Esophagus muscularis mucosa (tissue), 4 donors: ENCODE results near the gene SLAMF9. TPM values are rescaled to one million over a fixed set of nuclear protein-coding genes. Genes with fewer than 3 reads are reported as not detected.

Experiments used
- DNase-seq: peaks from one replicate; pipeline ENCODE4 v3.0.0-alpha.2; 2017; ENCODE audit errors: extremely low spot score
- H3K27ac ChIP-seq, 4 donors: fragments of 200-600 bp; sonication (generic); replicated peaks in 1 of 4; 1 replicate in 3 of 4; 2 replicates in 1 of 4; pipeline ENCODE4 v1.5.1; 2016 to 2019; ENCODE audit warnings: mild to moderate bottlenecking in 1 of 4
- H3K27me3 ChIP-seq, 4 donors: fragments of 200-600 bp; sonication (generic); one replicate each; pipeline versions ENCODE4 v1.5.1 to v1.6.0; 2016 to 2019
- H3K36me3 ChIP-seq, 4 donors: fragments of 200-600 bp; sonication (generic); one replicate each; pipeline ENCODE4 v1.5.1; 2016 to 2019
- H3K4me1 ChIP-seq, 4 donors: fragments of 200-600 bp; sonication (generic); one replicate each; pipeline ENCODE4 v1.5.1; 2016 to 2019
- H3K4me3 ChIP-seq, 4 donors: fragments of 200-600 bp; sonication (generic); 1 replicate in 2 of 4; 2 replicates in 2 of 4; pipeline ENCODE4 v1.5.1; 2016 to 2019; ENCODE audit warnings: mild to moderate bottlenecking in 4 of 4, moderate library complexity in 1 of 4
- H3K9me3 ChIP-seq, 4 donors: fragments of 200-600 bp; sonication (generic); 1 replicate in 3 of 4; 2 replicates in 1 of 4; pipeline ENCODE4 v1.5.1; 2016 to 2019
- CTCF ChIP-seq, 3 experiments: fragments of 200-600 bp in 2 of 3; fragments of 450-650 bp in 1 of 3; sonication (generic) in 2 of 3; IDR thresholded peaks; one replicate each; pipeline ENCODE4 v1.5.1; 2017 to 2019; ENCODE audit warnings: antibody characterized with exemption in 3 of 3, mild to moderate bottlenecking in 2 of 3, moderate library complexity in 1 of 3
- EP300 ChIP-seq: sonication (generic); formaldehyde crosslinking; IDR thresholded peaks from one replicate; pipeline ENCODE4 v1.6.1; 2017; ENCODE audit warnings: antibody characterized with exemption
- POLR2A ChIP-seq: fragments of 450-650 bp; IDR thresholded peaks from one replicate; pipeline ENCODE4 v1.6.1; 2017; ENCODE audit warnings: antibody characterized with exemption, moderate library complexity, mild to moderate bottlenecking, low read depth
- POLR2AphosphoS5 ChIP-seq, 2 donors: sonication (generic); formaldehyde crosslinking; IDR thresholded peaks; one replicate each; pipeline ENCODE4 v1.6.1; 2017; ENCODE audit warnings: antibody characterized with exemption in 2 of 2
- WGBS: methylation state at CpG from one replicate; pipeline ENCODE4 v1.1.5; 2018; 5-methylcytosine and 5-hydroxymethylcytosine counted together
- intact Hi-C: fragments of 100-400 bp; cut with DNase I; formaldehyde crosslinking; loops from one replicate; pipeline ENCODE4 v1.15.1; 2023
- total RNA-seq, 4 donors: library from RNA; depleted of rRNA; stranded (reverse); fragments of >200 nt; gene quantifications; one replicate each; pipeline versions ENCODE4 v1.1.0 to v1.2.1, GENCODE V29; 2016

The SLAMF9 gene
- total RNA-seq, 4 donors from 2014 or later = not detected

- Histone ChIP-seq H3K27me3 (peaks cover 0 to 10% (median 2%) of the 10 kb centered on the region in 4 donors), H3K4me1 (no peaks in the 10 kb centered on the region), H3K27ac (no peak overlapping the region), H3K9me3 (no peaks in the 10 kb centered on the region), H3K36me3 (no peaks in the 10 kb centered on the region), H3K4me3 (no peak overlapping the region)
- intact Hi-C loops = no loop called here
- no peak for TF ChIP-seq POLR2AphosphoS5 (IDR thresholded peaks at IDR 0.05)
- DNase-seq = peak; percentile 53
- 82% methylated on average over 1 of the region's 1 CpG for WGBS
These were observed 34.0 kb upstream of the SLAMF9 start for GRCh38 chr1:159988006-159988405.

- peaks cover 0 to 10% (median 2%) of the 10 kb centered on the region in 4 donors for H3K27me3 ChIP-seq
- H3K36me3 ChIP-seq = no peaks in the 10 kb centered on the region
- no peak for TF ChIP-seq EP300
- TF ChIP-seq POLR2A = no peak
- no peak for TF ChIP-seq POLR2AphosphoS5 (IDR thresholded peaks at IDR 0.05)
- no peak for TF ChIP-seq CTCF (IDR thresholded peaks at IDR 0.05)
- no peaks in the 10 kb centered on the region for H3K9me3 ChIP-seq
- WGBS = 65% methylated on average over 3 of the region's 4 CpGs
- no peak overlapping the region for H3K27ac ChIP-seq
- H3K4me1 ChIP-seq = no peaks in the 10 kb centered on the region
- intact Hi-C loops = no loop called here
- no peak overlapping the region for H3K4me3 ChIP-seq
- DNase-seq = peak; percentile 82
These were observed 33.1 kb upstream of the SLAMF9 start for GRCh38 chr1:159987186-159987585.

- no peaks in the 10 kb centered on the region for H3K9me3 ChIP-seq
- 100% methylated on average over 1 of the region's 1 CpG for whole genome bisulfite sequencing
- H3K27me3 ChIP-seq = peaks cover 0 to 10% (median 2%) of the 10 kb centered on the region in 4 donors
- no peaks in the 10 kb centered on the region for H3K36me3 ChIP-seq
- TF ChIP-seq POLR2AphosphoS5 (IDR thresholded peaks at IDR 0.05) (no peak), CTCF (IDR thresholded peaks at IDR 0.05) (no peak), POLR2A (no peak), EP300 (no peak)
- H3K4me1 ChIP-seq = no peaks in the 10 kb centered on the region
- peak; percentile 85 for DNase-seq
- H3K27ac ChIP-seq = no peak overlapping the region
- no peak overlapping the region for H3K4me3 ChIP-seq
- intact Hi-C loops = no loop called here
These were observed 32.5 kb upstream of the SLAMF9 start for GRCh38 chr1:159986531-159986930.

- H3K27me3 ChIP-seq = peaks cover 0 to 10% (median 2%) of the 10 kb centered on the region in 4 donors
- TF ChIP-seq EP300 (no peak), CTCF (IDR thresholded peaks at IDR 0.05) (no peak), POLR2A (no peak), POLR2AphosphoS5 (IDR thresholded peaks at IDR 0.05) (no peak)
- H3K9me3 ChIP-seq = no peaks in the 10 kb centered on the region
- peak; percentile 37 for DNase-seq
- no peak overlapping the region for H3K4me3 ChIP-seq
- H3K27ac ChIP-seq = no peak overlapping the region
- no peaks in the 10 kb centered on the region for H3K4me1 ChIP-seq
- H3K36me3 ChIP-seq = no peaks in the 10 kb centered on the region
- WGBS = 88% methylated on average over 2 of the region's 2 CpGs
- intact Hi-C loops = no loop called here
These were observed 32.1 kb upstream of the SLAMF9 start for GRCh38 chr1:159986093-159986492.

- Histone ChIP-seq H3K4me1 (no peaks in the 10 kb centered on the region), H3K27ac (no peak overlapping the region), H3K27me3 (peaks cover 0 to 10% (median 0%) of the 10 kb centered on the region in 4 donors), H3K4me3 (no peak overlapping the region), H3K36me3 (no peaks in the 10 kb centered on the region), H3K9me3 (no peaks in the 10 kb centered on the region)
- WGBS = 93% methylated on average over 6 of the region's 6 CpGs
- peak; percentile 68 for DNase-seq
- intact Hi-C loops = no loop called here
- no peak for TF ChIP-seq POLR2AphosphoS5 (IDR thresholded peaks at IDR 0.05)
- TF ChIP-seq POLR2A = no peak
- TF ChIP-seq EP300 = no peak
- TF ChIP-seq CTCF (IDR thresholded peaks at IDR 0.05) = no peak
These were observed 31.4 kb upstream of the SLAMF9 start for GRCh38 chr1:159985473-159985872.
